22Rv1 (cell line): ENCODE measurements around the gene ANKS6.

Source experiments
- CTCF ChIP-seq: fragments of 450-650 bp; IDR thresholded peaks from 2 replicates; pipeline ENCODE4 v1.5.1; 2017; ENCODE audit warnings: mild to moderate bottlenecking
- ZFX ChIP-seq: fragments of 450-650 bp; IDR thresholded peaks from 2 replicates; pipeline ENCODE4 v1.6.1; 2017; ENCODE audit warnings: antibody characterized with exemption, borderline replicate concordance

- TF ChIP-seq CTCF (no peak), ZFX (no peak)
Measured at GRCh38 chr9:98839724-98840123, 43.4 kb upstream of the ANKS6 start.
